PFSK-1 (cell line): ENCODE data around the gene MPND.

ENCODE experiments used
- FOXP2 ChIP-seq: optimal IDR thresholded peaks from 2 replicates; pipeline ENCODE3; 2011; ENCODE audit warnings: borderline replicate concordance, control low read depth, inconsistent platforms; ENCODE audit not compliant: insufficient read depth; ENCODE audit errors: extremely low read length, extremely low read depth
- POLR2AphosphoS5 ChIP-seq: IDR thresholded peaks from 2 replicates; pipeline ENCODE4 v1.6.1; 2012; ENCODE audit warnings: low read depth, mild to moderate bottlenecking, control low read depth, low read length, moderate library complexity
- SIN3A ChIP-seq: IDR thresholded peaks from 2 replicates; pipeline ENCODE4 v1.6.1; 2012; ENCODE audit warnings: mild to moderate bottlenecking, low read length, moderate library complexity, borderline replicate concordance; ENCODE audit not compliant: insufficient read depth
- TAF1 ChIP-seq: IDR thresholded peaks from 2 replicates; pipeline ENCODE4 v1.6.1; 2012; ENCODE audit warnings: low read length, control low read depth, borderline replicate concordance; ENCODE audit not compliant: insufficient read depth
- TF ChIP-seq, protein P1 (sequence below), 2 experiments: IDR thresholded peaks; 2 replicates each; pipeline versions ENCODE4 v1.6.1 to v1.8.0; 2011 to 2012; ENCODE audit warnings: low read depth in 2 of 2, low read length in 2 of 2, control low read depth in 1 of 2, inconsistent platforms in 1 of 2, mild to moderate bottlenecking in 1 of 2, moderate library complexity in 1 of 2; ENCODE audit not compliant: insufficient read depth in 1 of 2

Gene MPND

DNA sequence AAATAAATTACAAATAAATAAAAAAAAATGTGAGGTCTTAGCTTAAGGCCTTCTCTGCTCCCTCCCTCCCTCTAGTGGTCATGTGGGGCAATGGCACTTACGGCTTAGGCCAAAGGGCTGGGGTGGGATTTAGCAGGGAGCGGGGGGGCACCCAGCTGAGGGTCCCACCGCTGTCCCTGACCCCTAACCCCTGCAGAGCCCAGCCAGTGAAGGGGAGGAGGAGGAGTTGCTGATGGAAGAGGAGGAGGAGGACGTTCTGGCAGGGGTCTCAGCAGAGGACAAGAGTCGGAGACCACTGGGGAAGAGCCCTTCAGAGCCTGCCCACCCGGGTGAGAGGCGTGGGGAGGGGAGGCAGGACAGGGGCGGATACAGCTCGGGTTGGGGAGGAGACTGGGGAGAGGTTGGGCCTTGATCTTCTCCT lies 9.3 kb downstream of the MPND start:
- TF ChIP-seq POLR2AphosphoS5, result no peak; the same call in 1 of the 2 replicates
- TF ChIP-seq, protein P1, sequence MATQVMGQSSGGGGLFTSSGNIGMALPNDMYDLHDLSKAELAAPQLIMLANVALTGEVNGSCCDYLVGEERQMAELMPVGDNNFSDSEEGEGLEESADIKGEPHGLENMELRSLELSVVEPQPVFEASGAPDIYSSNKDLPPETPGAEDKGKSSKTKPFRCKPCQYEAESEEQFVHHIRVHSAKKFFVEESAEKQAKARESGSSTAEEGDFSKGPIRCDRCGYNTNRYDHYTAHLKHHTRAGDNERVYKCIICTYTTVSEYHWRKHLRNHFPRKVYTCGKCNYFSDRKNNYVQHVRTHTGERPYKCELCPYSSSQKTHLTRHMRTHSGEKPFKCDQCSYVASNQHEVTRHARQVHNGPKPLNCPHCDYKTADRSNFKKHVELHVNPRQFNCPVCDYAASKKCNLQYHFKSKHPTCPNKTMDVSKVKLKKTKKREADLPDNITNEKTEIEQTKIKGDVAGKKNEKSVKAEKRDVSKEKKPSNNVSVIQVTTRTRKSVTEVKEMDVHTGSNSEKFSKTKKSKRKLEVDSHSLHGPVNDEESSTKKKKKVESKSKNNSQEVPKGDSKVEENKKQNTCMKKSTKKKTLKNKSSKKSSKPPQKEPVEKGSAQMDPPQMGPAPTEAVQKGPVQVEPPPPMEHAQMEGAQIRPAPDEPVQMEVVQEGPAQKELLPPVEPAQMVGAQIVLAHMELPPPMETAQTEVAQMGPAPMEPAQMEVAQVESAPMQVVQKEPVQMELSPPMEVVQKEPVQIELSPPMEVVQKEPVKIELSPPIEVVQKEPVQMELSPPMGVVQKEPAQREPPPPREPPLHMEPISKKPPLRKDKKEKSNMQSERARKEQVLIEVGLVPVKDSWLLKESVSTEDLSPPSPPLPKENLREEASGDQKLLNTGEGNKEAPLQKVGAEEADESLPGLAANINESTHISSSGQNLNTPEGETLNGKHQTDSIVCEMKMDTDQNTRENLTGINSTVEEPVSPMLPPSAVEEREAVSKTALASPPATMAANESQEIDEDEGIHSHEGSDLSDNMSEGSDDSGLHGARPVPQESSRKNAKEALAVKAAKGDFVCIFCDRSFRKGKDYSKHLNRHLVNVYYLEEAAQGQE (IDR thresholded peaks at IDR 0.05; ENCODE audit: insufficient read depth in 1 of 2, low read depth in 2 of 2, low read length in 2 of 2), result no peak
- no peak for TF ChIP-seq FOXP2
- TF ChIP-seq TAF1, result no peak
- no peak for TF ChIP-seq SIN3A

DNA sequence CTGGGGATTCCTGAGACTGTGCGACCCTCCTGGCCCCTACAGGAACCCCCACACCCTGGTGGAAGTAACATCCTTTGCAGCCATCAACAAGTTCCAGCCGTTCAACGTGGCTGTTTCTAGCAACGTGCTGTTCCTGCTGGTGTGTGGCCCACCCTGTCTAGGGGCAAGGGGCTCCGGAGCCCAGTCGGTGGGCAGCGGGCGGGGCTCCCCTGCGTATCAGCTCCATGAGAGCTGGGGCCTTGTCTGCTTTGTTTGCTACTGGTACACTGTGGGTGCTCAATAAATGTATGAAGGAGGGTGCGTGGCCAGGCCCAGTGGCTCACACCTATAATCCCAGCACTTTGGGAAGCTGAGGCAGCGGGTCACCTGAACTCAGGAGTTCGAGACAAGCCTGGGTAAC lies 10.9 kb downstream of the MPND start:
- TF ChIP-seq, protein P1 (IDR thresholded peaks at IDR 0.05; ENCODE audit: insufficient read depth in 1 of 2, low read depth in 2 of 2, low read length in 2 of 2), result no peak
- no peak for TF ChIP-seq SIN3A
- TF ChIP-seq POLR2AphosphoS5, result no peak
- no peak for TF ChIP-seq TAF1
- TF ChIP-seq FOXP2, result no peak

DNA sequence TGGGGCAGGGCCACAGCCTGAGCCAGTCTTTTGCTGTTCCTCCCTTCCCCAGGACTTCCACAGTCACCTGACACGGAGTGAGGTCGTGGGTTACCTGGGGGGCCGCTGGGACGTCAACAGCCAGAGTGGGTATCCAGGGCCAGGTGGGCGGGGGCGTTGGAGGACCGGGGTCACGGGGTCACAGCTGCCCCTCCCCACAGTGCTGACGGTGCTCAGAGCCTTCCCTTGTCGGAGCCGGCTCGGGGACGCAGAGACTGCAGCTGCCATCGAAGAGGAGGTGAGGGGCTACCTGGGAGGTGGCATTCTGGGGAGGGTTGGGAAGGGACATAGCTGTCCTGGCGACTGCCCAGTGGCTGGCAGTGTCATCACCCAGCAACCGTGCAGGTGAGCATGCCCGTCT lies 11.5 kb downstream of the MPND start:
- no peak for TF ChIP-seq FOXP2
- TF ChIP-seq SIN3A, result no peak
- TF ChIP-seq TAF1, result no peak
- TF ChIP-seq, protein P1 (IDR thresholded peaks at IDR 0.05; ENCODE audit: insufficient read depth in 1 of 2, low read depth in 2 of 2, low read length in 2 of 2), result no peak
- TF ChIP-seq POLR2AphosphoS5, result no peak

DNA sequence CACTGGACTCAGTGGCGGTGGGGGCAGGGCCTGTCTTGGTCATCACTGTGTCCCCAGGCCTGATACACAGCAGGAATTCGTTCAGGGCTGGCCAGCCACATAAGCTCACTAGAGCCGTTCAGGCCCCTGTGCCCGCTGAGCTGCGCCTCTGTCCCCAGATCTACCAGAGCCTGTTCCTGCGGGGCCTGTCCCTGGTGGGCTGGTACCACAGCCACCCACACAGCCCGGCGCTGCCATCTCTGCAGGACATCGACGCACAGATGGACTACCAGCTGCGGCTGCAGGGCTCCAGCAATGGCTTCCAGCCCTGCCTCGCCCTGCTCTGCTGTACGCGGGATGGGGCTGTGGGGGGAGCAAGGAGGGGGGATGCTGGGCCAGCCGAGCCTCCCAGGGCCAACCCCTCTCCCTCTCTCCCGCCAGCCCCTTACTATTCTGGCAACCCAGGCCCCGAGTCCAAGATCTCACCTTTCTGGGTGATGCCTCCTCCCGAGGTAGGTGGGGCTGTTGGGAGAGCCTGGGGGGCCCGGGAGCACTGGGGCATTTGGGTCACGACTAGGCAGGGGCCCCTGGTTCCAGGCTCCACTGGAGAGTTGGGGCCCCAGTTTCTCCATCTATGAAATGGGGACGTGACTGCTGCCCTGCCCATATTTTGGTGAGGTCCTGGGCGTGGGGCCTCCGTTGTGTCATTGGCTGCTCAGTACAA lies 13.9 kb downstream of the MPND start:
- TF ChIP-seq POLR2AphosphoS5, result no peak
- no peak for TF ChIP-seq TAF1
- TF ChIP-seq, protein P1 (IDR thresholded peaks at IDR 0.05; ENCODE audit: insufficient read depth in 1 of 2, low read depth in 2 of 2, low read length in 2 of 2), result no peak
